Measurements from ENCODE around the gene SLC39A5.

The SLC39A5 gene

GRCh38 chr12:56229916-56230431 is at the start of gene SLC39A5:
Gene SLC39A5, plus strand, starts transcription at chr12:56230051. Its CDS starts 1,224 bp downstream, at chr12:56231275.
- no peak for DNase-seq (ENCODE audit: low spot score)

GRCh38 chr12:56186957-56187356 is 42.9 kb upstream of the SLC39A5 start:
- no peak for DNase-seq (ENCODE audit: low spot score)

- DNase-seq (ENCODE audit: low spot score) = peak; percentile 15
Observed at GRCh38 chr12:56188131-56188777, 41.6 kb upstream of the SLC39A5 start.

- DNase-seq (ENCODE audit: low spot score) = no peak
Observed at GRCh38 chr12:56188778-56189098, 41.1 kb upstream of the SLC39A5 start.

GRCh38 chr12:56189099-56189917 is 40.5 kb upstream of the SLC39A5 start, which contains the start of gene SMARCC2:
Gene SMARCC2, minus strand, starts transcription at chr12:56189483. Its CDS starts 22 bp downstream, at chr12:56189461.
- peak; percentile 97 for DNase-seq (ENCODE audit: low spot score)

- peak; percentile 78 for DNase-seq (ENCODE audit: low spot score)
Observed at GRCh38 chr12:56189918-56190694, 39.7 kb upstream of the SLC39A5 start.

GRCh38 chr12:56190695-56191155 is 39.1 kb upstream of the SLC39A5 start:
- peak; percentile 12 for DNase-seq (ENCODE audit: low spot score)

- DNase-seq (ENCODE audit: low spot score) = no peak
Observed at GRCh38 chr12:56192582-56192981, 37.3 kb upstream of the SLC39A5 start.

GRCh38 chr12:56193025-56193578 is 36.7 kb upstream of the SLC39A5 start:
- DNase-seq (ENCODE audit: low spot score) = peak; percentile 74

GRCh38 chr12:56196818-56197550 is 32.9 kb upstream of the SLC39A5 start:
- peak; percentile 82 for DNase-seq (ENCODE audit: low spot score)

GRCh38 chr12:56197921-56198635 is 31.8 kb upstream of the SLC39A5 start:
- no peak for DNase-seq (ENCODE audit: low spot score)

- peak; percentile 35 for DNase-seq (ENCODE audit: low spot score)
Observed at GRCh38 chr12:56198836-56199235, 31.0 kb upstream of the SLC39A5 start.

GRCh38 chr12:56202366-56202765 is 27.5 kb upstream of the SLC39A5 start:
- no peak for DNase-seq (ENCODE audit: low spot score)

GRCh38 chr12:56202838-56203237 is 27.0 kb upstream of the SLC39A5 start:
- DNase-seq (ENCODE audit: low spot score) = no peak

GRCh38 chr12:56204275-56204674 is 25.6 kb upstream of the SLC39A5 start:
- DNase-seq (ENCODE audit: low spot score) = no peak

- DNase-seq (ENCODE audit: low spot score) = no peak
Observed at GRCh38 chr12:56205445-56205844, 24.4 kb upstream of the SLC39A5 start.

GRCh38 chr12:56206452-56207166 is 23.2 kb upstream of the SLC39A5 start:
- DNase-seq (ENCODE audit: low spot score) = peak; percentile 42

- no peak for DNase-seq (ENCODE audit: low spot score)
Observed at GRCh38 chr12:56208006-56208405, 21.8 kb upstream of the SLC39A5 start.

GRCh38 chr12:56212361-56212760 is 17.5 kb upstream of the SLC39A5 start:
- no peak for DNase-seq (ENCODE audit: low spot score)

- DNase-seq (ENCODE audit: low spot score) = no peak
Observed at GRCh38 chr12:56213878-56214277, 16.0 kb upstream of the SLC39A5 start.

All from GM03348 (cell line).